CD14-positive monocyte (primary cell): ENCODE measurements around the gene PCBP3. TPM values are rescaled to one million over a fixed set of nuclear protein-coding genes. Genes with fewer than 3 reads are reported as not detected.

ENCODE experiments used
- DNase-seq, 3 donors: peaks; one replicate each; pipeline ENCODE4 v3.0.0-alpha.2; 2011 to 2022
- H2AFZ ChIP-seq: 2 replicates; pipeline ENCODE4 v1.6.0; 2012; ENCODE audit warnings: mild to moderate bottlenecking, low read depth, low read length, inconsistent platforms; ENCODE audit not compliant: insufficient read depth, poor library complexity, severe bottlenecking
- H3K27ac ChIP-seq, 2 donors: 1 replicate in 1 of 2; 2 replicates in 1 of 2; pipeline ENCODE4 v1.5.1; 2012 to 2013; ENCODE audit warnings: low read length in 2 of 2, control low read depth in 1 of 2, inconsistent platforms in 1 of 2, low read depth in 1 of 2, mild to moderate bottlenecking in 1 of 2
- H3K27me3 ChIP-seq, 2 donors: one replicate each; pipeline versions ENCODE4 v1.6.0 to v1.6.1; 2011 to 2013; ENCODE audit warnings: low read length in 2 of 2; ENCODE audit not compliant: control insufficient read depth in 2 of 2, insufficient read depth in 2 of 2
- H3K36me3 ChIP-seq, 2 donors: replicated peaks in 1 of 2; 1 replicate in 1 of 2; 2 replicates in 1 of 2; pipeline versions ENCODE4 v1.5.1 to v1.6.1; 2012 to 2013; ENCODE audit warnings: low read length in 2 of 2, control low read depth in 1 of 2, inconsistent platforms in 1 of 2, mild to moderate bottlenecking in 1 of 2; ENCODE audit not compliant: insufficient read depth in 2 of 2, control insufficient read depth in 1 of 2
- H3K4me1 ChIP-seq, 2 donors: 1 replicate in 1 of 2; 2 replicates in 1 of 2; pipeline versions ENCODE4 v1.5.1 to v1.6.1; 2012 to 2013; ENCODE audit warnings: low read length in 2 of 2, control low read depth in 1 of 2, inconsistent platforms in 1 of 2, mild to moderate bottlenecking in 1 of 2, moderate library complexity in 1 of 2; ENCODE audit not compliant: insufficient read depth in 2 of 2, control insufficient read depth in 1 of 2
- H3K4me2 ChIP-seq: replicated peaks from 2 replicates; pipeline ENCODE3; 2012; ENCODE audit warnings: low read length, moderate library complexity, mild to moderate bottlenecking; ENCODE audit not compliant: poor library complexity, severe bottlenecking; ENCODE audit errors: extremely low read depth
- H3K4me3 ChIP-seq, 3 experiments: fragments of 200-600 bp in 1 of 3; sonication (generic) in 1 of 3; replicated peaks in 1 of 3; 1 replicate in 2 of 3; 2 replicates in 1 of 3; pipeline ENCODE4 v1.5.1; 2011 to 2013; ENCODE audit warnings: low read length in 3 of 3, mild to moderate bottlenecking in 3 of 3, control low read depth in 2 of 3, low read depth in 2 of 3, inconsistent platforms in 1 of 3, moderate library complexity in 1 of 3
- H3K79me2 ChIP-seq: 2 replicates; pipeline ENCODE4 v1.6.0; 2012; ENCODE audit warnings: mild to moderate bottlenecking, control low read depth, inconsistent platforms, low read length, moderate library complexity; ENCODE audit not compliant: insufficient read depth
- H3K9ac ChIP-seq: 2 replicates; pipeline ENCODE4 v1.6.0; 2017; ENCODE audit warnings: low read length, mild to moderate bottlenecking; ENCODE audit not compliant: insufficient read depth, poor library complexity, severe bottlenecking
- H3K9me3 ChIP-seq, 2 donors: replicated peaks in 1 of 2; 1 replicate in 1 of 2; 2 replicates in 1 of 2; pipeline versions ENCODE4 v1.5.1 to v1.6.1; 2012 to 2013; ENCODE audit warnings: low read length in 2 of 2, control low read depth in 1 of 2; ENCODE audit not compliant: control insufficient read depth in 1 of 2, insufficient read depth in 1 of 2
- H4K20me1 ChIP-seq: 2 replicates; pipeline ENCODE4 v1.6.0; 2012; ENCODE audit warnings: mild to moderate bottlenecking, low read length, control low read depth, moderate library complexity; ENCODE audit not compliant: insufficient read depth
- H3K27ac Mint-ChIP-seq, 7 donors: one replicate each; pipeline ENCODE4 v1.8.0; 2020; ENCODE audit warnings: mild to moderate bottlenecking in 7 of 7, mixed read lengths in 7 of 7, moderate library complexity in 6 of 7, inconsistent platforms in 2 of 7
- H3K27me3 Mint-ChIP-seq, 3 donors: one replicate each; pipeline ENCODE4 v1.8.0; 2021 to 2022; ENCODE audit warnings: low read depth in 3 of 3, mild to moderate bottlenecking in 3 of 3, mixed read lengths in 3 of 3, moderate library complexity in 3 of 3, inconsistent platforms in 1 of 3
- H3K36me3 Mint-ChIP-seq, 2 donors: one replicate each; pipeline ENCODE4 v1.8.0; 2020; ENCODE audit warnings: mixed read lengths in 2 of 2, inconsistent platforms in 1 of 2, mild to moderate bottlenecking in 1 of 2
- H3K4me1 Mint-ChIP-seq: one replicate; pipeline ENCODE4 v1.8.0; 2020; ENCODE audit warnings: mild to moderate bottlenecking, mixed read lengths
- H3K4me3 Mint-ChIP-seq, 2 donors: one replicate each; pipeline ENCODE4 v1.8.0; 2020; ENCODE audit warnings: mild to moderate bottlenecking in 2 of 2, mixed read lengths in 2 of 2, moderate library complexity in 1 of 2
- H3K9me3 Mint-ChIP-seq, 7 donors: one replicate each; pipeline ENCODE4 v1.8.0; 2020 to 2022; ENCODE audit warnings: mixed read lengths in 7 of 7, mild to moderate bottlenecking in 6 of 7, moderate library complexity in 6 of 7, inconsistent platforms in 2 of 7
- WGBS: methylation state at CpG from one replicate; pipeline ENCODE4 v1.1.5; 2013; ENCODE audit warnings: missing lambda C conversion rate; ENCODE audit not compliant: insufficient coverage; 5-methylcytosine and 5-hydroxymethylcytosine counted together
- intact Hi-C, 2 donors: fragments of 100-400 bp; cut with micrococcal nuclease; formaldehyde crosslinking; loops; one replicate each; pipeline versions ENCODE4 v1.15.0 to v1.15.1; 2023
- polyA plus RNA-seq, 3 donors: library from polyadenylated mRNA; depleted of rRNA in 1 of 3; unstranded in 2 of 3; stranded (reverse) in 1 of 3; fragments of 300-500 nt in 2 of 3; fragments of >200 nt in 1 of 3; fragmentation: Illumina TruSeq in 2 of 3; gene quantifications; 1 replicate in 2 of 3; 2 replicates in 1 of 3; pipeline ENCODE4 v1.2.3, GENCODE V29; 2012 to 2021
- TF ChIP-seq, protein P1 (sequence below): fragments of 200-600 bp; IDR thresholded peaks from one replicate; pipeline ENCODE4 v1.8.0; 2022; ENCODE audit warnings: antibody characterized with exemption, mild to moderate bottlenecking

The PCBP3 gene
- polyA plus RNA-seq, 3 donors, result 0.34 to 0.49 TPM; not detected in 1

GRCh38 chr21:45630876-45631275, 12.6 kb upstream of the PCBP3 start:
- no peaks in the 10 kb centered on the region for H3K4me1 Mint-ChIP-seq
- Histone ChIP-seq H3K9ac (no peak overlapping the region), H3K4me2 (no peak overlapping the region), H3K36me3 (no peaks in the 10 kb centered on the region), H3K27ac (no peak overlapping the region), H3K79me2 (no peaks in the 10 kb centered on the region), H2AFZ (no peak overlapping the region), H3K4me1 (no peaks in the 10 kb centered on the region), H3K9me3 (peaks cover 0 to 3% of the 10 kb centered on the region in 2 donors), H4K20me1 (no peaks in the 10 kb centered on the region), H3K4me3 (no peak overlapping the region), H3K27me3 (no peaks in the 10 kb centered on the region)
- no peaks in the 10 kb centered on the region for H3K36me3 Mint-ChIP-seq
- WGBS, result 97% methylated on average over 19 of the region's 22 CpGs
- peaks cover 0 to 12% (median 6%) of the 10 kb centered on the region in 3 donors for H3K27me3 Mint-ChIP-seq
- intact Hi-C loops, result no loop called here
- no peak for DNase-seq
- TF ChIP-seq, protein P1, sequence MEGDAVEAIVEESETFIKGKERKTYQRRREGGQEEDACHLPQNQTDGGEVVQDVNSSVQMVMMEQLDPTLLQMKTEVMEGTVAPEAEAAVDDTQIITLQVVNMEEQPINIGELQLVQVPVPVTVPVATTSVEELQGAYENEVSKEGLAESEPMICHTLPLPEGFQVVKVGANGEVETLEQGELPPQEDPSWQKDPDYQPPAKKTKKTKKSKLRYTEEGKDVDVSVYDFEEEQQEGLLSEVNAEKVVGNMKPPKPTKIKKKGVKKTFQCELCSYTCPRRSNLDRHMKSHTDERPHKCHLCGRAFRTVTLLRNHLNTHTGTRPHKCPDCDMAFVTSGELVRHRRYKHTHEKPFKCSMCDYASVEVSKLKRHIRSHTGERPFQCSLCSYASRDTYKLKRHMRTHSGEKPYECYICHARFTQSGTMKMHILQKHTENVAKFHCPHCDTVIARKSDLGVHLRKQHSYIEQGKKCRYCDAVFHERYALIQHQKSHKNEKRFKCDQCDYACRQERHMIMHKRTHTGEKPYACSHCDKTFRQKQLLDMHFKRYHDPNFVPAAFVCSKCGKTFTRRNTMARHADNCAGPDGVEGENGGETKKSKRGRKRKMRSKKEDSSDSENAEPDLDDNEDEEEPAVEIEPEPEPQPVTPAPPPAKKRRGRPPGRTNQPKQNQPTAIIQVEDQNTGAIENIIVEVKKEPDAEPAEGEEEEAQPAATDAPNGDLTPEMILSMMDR, result no peak
- H3K27ac Mint-ChIP-seq, result no peak overlapping the region
- peaks cover 0 to 7% (median 1%) of the 10 kb centered on the region in 7 donors for H3K9me3 Mint-ChIP-seq
- no peak overlapping the region for H3K4me3 Mint-ChIP-seq

- H3K36me3 Mint-ChIP-seq, result no peaks in the 10 kb centered on the region
- no peak overlapping the region for H3K27ac Mint-ChIP-seq
- Histone ChIP-seq H3K36me3 (no peaks in the 10 kb centered on the region), H3K9me3 (peaks cover 0 to 3% of the 10 kb centered on the region in 2 donors), H3K27me3 (no peaks in the 10 kb centered on the region), H3K27ac (no peak overlapping the region), H4K20me1 (no peaks in the 10 kb centered on the region), H3K79me2 (no peaks in the 10 kb centered on the region), H3K4me2 (no peak overlapping the region), H2AFZ (no peak overlapping the region), H3K9ac (no peak overlapping the region), H3K4me3 (no peak overlapping the region), H3K4me1 (no peaks in the 10 kb centered on the region)
- 89% methylated on average over 8 of the region's 11 CpGs for WGBS
- H3K9me3 Mint-ChIP-seq, result peaks cover 0 to 6% (median 1%) of the 10 kb centered on the region in 7 donors
- TF ChIP-seq, protein P1, result no peak
- H3K4me3 Mint-ChIP-seq, result no peak overlapping the region
- intact Hi-C loops, result no loop called here
- no peaks in the 10 kb centered on the region for H3K4me1 Mint-ChIP-seq
- DNase-seq, result no peak
- peaks cover 0 to 11% (median 6%) of the 10 kb centered on the region in 3 donors for H3K27me3 Mint-ChIP-seq
These were observed 12.0 kb upstream of the PCBP3 start for GRCh38 chr21:45631540-45631939.
